Progenitor cell of endocrine pancreas (in vitro differentiated cells): Measurements from ENCODE around the gene PDIA3. TPM values are rescaled to one million over a fixed set of nuclear protein-coding genes. Genes with fewer than 3 reads are reported as not detected.
"Not testable (repeated sequence)": the region's sequence is repeated elsewhere in the genome, so short reads cannot be mapped to it uniquely, and the experiment has no call there.

Experiments used
- DNase-seq: peaks from one replicate; pipeline ENCODE4 v3.0.0; 2021; ENCODE audit warnings: low spot score; ENCODE audit not compliant: unreplicated experiment
- H3K27ac Mint-ChIP-seq: 2 replicates; pipeline ENCODE4 v1.8.0; 2021; ENCODE audit warnings: mild to moderate bottlenecking, moderate library complexity, mixed read lengths
- H3K27me3 Mint-ChIP-seq: 2 replicates; pipeline ENCODE4 v1.8.0; 2021; ENCODE audit warnings: mixed read lengths
- H3K36me3 Mint-ChIP-seq: 2 replicates; pipeline ENCODE4 v1.8.0; 2022; ENCODE audit warnings: mixed read lengths; ENCODE audit not compliant: insufficient read depth
- H3K4me1 Mint-ChIP-seq: 2 replicates; pipeline ENCODE4 v1.8.0; 2021; ENCODE audit warnings: low read depth, mixed read lengths
- H3K4me3 Mint-ChIP-seq: 2 replicates; pipeline ENCODE4 v1.8.0; 2021; ENCODE audit warnings: low read depth, mild to moderate bottlenecking, moderate library complexity, mixed read lengths
- H3K9me3 Mint-ChIP-seq: 2 replicates; pipeline ENCODE4 v1.8.0; 2021; ENCODE audit warnings: low read depth, mixed read lengths
- CTCF ChIP-seq: fragments of 200-600 bp; sonication (generic); IDR thresholded peaks from one replicate; pipeline ENCODE4 v1.5.0; 2021; ENCODE audit warnings: antibody characterized with exemption, mild to moderate bottlenecking; ENCODE audit not compliant: unreplicated experiment
- total RNA-seq: library from RNA; stranded (reverse); gene quantifications from 2 replicates; pipeline ENCODE4 v1.2.1, GENCODE V29; 2021

The PDIA3 gene
- total RNA-seq, 1 donor from 2014 or later, result 520 TPM

DNA sequence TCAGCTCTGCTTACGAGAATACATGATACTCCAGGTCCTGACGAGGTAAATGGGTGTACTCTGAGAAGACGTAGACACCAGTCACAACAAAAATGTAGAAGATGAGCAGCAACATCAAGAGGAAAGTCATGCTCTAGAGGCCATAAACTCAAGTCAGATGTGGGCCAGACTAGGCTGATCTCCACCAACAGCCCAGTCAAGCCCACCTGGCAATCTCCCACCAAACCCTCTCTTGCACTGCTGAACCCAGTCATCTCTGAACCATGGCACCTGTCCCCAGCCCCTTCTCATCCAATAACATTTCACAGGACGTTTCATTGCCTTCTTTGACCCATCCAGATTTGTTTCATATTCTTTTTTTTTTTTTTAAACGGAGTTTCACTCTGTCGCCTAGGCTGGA is 10.8 kb upstream of the PDIA3 start:
- no peaks in the 10 kb centered on the region for H3K4me1 Mint-ChIP-seq
- no peaks in the 10 kb centered on the region for H3K36me3 Mint-ChIP-seq
- no peak overlapping the region for H3K4me3 Mint-ChIP-seq
- H3K27ac Mint-ChIP-seq, result no peak overlapping the region
- no peaks in the 10 kb centered on the region for H3K9me3 Mint-ChIP-seq
- peaks cover 4% of the 10 kb centered on the region for H3K27me3 Mint-ChIP-seq
- TF ChIP-seq CTCF, result no peak
- no peak for DNase-seq

GRCh38 chr15:43746903-43747309 is 668 bp downstream of the PDIA3 start:
- not testable (repeated sequence) for H3K27me3 Mint-ChIP-seq, H3K9me3 Mint-ChIP-seq, DNase-seq, H3K36me3 Mint-ChIP-seq
- H3K4me1 Mint-ChIP-seq, result peaks cover 22% of the 10 kb centered on the region
- peak overlapping the region; percentile 98 for H3K4me3 Mint-ChIP-seq
- peak overlapping the region; percentile 99 for H3K27ac Mint-ChIP-seq

- Mint-ChIP-seq H3K27me3 (no peaks in the 10 kb centered on the region), H3K27ac (peak overlapping the region; percentile 50), H3K4me3 (peak overlapping the region; percentile 98), H3K36me3 (peaks cover 9% of the 10 kb centered on the region), H3K4me1 (peaks cover 25% of the 10 kb centered on the region), H3K9me3 (no peaks in the 10 kb centered on the region)
- no peak for TF ChIP-seq CTCF
- no peak for DNase-seq
Observed at GRCh38 chr15:43748376-43748775, 2.1 kb downstream of the PDIA3 start.

- Mint-ChIP-seq H3K27ac (no peak overlapping the region), H3K4me1 (peaks cover 25% of the 10 kb centered on the region), H3K9me3 (no peaks in the 10 kb centered on the region), H3K4me3 (no peak overlapping the region), H3K36me3 (peaks cover 13% of the 10 kb centered on the region), H3K27me3 (no peaks in the 10 kb centered on the region)
- DNase-seq, result no peak
- no peak for TF ChIP-seq CTCF
Observed at GRCh38 chr15:43749690-43750345, 3.6 kb downstream of the PDIA3 start.

DNA sequence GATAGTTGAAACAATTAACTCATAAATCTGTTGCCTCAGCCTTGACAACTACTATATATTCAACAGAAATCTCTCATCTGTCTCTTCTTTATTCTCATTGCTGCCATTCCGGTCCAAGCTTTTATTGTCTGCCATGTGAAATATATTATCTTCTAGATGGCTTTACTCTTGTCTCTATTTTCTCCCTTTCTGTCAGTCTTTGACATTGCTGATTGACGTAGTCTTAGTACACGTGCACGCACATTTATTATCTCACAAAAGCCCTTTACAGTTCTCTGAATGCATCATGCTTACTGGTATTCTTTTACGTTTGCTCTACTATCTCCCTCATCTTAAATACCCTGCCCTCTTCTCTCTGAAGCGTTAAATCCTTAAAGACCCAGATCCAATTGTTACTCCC is 5.6 kb downstream of the PDIA3 start:
- peaks cover 24% of the 10 kb centered on the region for H3K4me1 Mint-ChIP-seq
- no peaks in the 10 kb centered on the region for H3K9me3 Mint-ChIP-seq
- H3K27me3 Mint-ChIP-seq, result no peaks in the 10 kb centered on the region
- no peak overlapping the region for H3K4me3 Mint-ChIP-seq
- peaks cover 18% of the 10 kb centered on the region for H3K36me3 Mint-ChIP-seq
- no peak for DNase-seq
- TF ChIP-seq CTCF, result no peak
- H3K27ac Mint-ChIP-seq, result no peak overlapping the region

- H3K27me3 Mint-ChIP-seq, result no peaks in the 10 kb centered on the region
- no peaks in the 10 kb centered on the region for H3K9me3 Mint-ChIP-seq
- H3K4me3 Mint-ChIP-seq, result no peak overlapping the region
- no peak for DNase-seq
- no peak for TF ChIP-seq CTCF
- peaks cover 30% of the 10 kb centered on the region for H3K36me3 Mint-ChIP-seq
- no peaks in the 10 kb centered on the region for H3K4me1 Mint-ChIP-seq
- peak overlapping the region; percentile 31 for H3K27ac Mint-ChIP-seq
Observed at GRCh38 chr15:43762824-43763223, 16.6 kb downstream of the PDIA3 start.
